ENCODE results near the gene TRAPPC11.

TRAPPC11 gene

DNA sequence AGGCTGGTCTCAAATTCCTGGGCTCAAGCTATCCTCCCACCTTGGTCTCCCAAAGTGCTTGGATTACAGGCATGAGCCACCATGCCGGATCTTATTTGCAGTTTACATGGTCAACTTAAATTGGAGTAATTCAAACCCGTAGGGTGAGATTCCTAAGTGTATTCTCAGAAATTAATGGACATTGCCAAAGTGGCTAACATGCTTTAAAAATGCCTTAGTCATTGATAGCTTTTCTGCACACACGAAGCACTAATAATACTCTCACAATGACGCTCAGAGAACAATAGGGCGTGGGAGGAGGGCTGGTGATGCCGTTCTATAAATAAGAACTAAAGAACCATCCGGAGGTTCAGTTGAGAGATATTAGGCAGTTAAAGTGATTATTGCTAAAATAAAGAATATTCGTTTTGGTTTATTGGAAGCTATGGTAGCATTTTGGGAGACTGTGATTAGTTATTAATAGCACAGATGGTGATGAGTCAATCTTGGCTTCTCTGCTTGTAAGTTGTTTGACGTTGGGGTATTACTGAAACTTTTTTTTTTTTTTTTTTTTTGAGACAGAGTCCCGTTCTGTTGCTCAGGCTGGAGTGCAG lies 79.1 kb downstream of the TRAPPC11 start:
- H3K4me3 ChIP-seq (ENCODE audit: low read depth, low read length) = no peak overlapping the region
- TF ChIP-seq CTCF (IDR thresholded peaks at IDR 0.05; ENCODE audit: low read depth, low read length) (no peak), POLR2A (IDR thresholded peaks at IDR 0.05; ENCODE audit: extremely low read depth, insufficient read length) (no peak), MYC (IDR thresholded peaks at IDR 0.05; ENCODE audit: low read depth, low read length) (no peak)
- TF ChIP-seq, protein P1, sequence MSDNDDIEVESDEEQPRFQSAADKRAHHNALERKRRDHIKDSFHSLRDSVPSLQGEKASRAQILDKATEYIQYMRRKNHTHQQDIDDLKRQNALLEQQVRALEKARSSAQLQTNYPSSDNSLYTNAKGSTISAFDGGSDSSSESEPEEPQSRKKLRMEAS (IDR thresholded peaks at IDR 0.05; ENCODE audit: low read depth, low read length) = no peak
- no peak for DNase-seq (ENCODE audit: low read depth)

GRCh38 chr4:183738961-183739360 lies 79.9 kb downstream of the TRAPPC11 start:
- no peak for DNase-seq (ENCODE audit: low read depth)
- no peak overlapping the region for H3K4me3 ChIP-seq (ENCODE audit: low read depth, low read length)
- TF ChIP-seq MYC (IDR thresholded peaks at IDR 0.05; ENCODE audit: low read depth, low read length) (no peak), POLR2A (IDR thresholded peaks at IDR 0.05; ENCODE audit: extremely low read depth, insufficient read length) (no peak), CTCF (IDR thresholded peaks at IDR 0.05; ENCODE audit: low read depth, low read length) (no peak)
- TF ChIP-seq, protein P1 (IDR thresholded peaks at IDR 0.05; ENCODE audit: low read depth, low read length) = no peak

- no peak overlapping the region for H3K4me3 ChIP-seq (ENCODE audit: low read depth, low read length)
- no peak for TF ChIP-seq MYC (IDR thresholded peaks at IDR 0.05; ENCODE audit: low read depth, low read length)
- TF ChIP-seq, protein P1 (IDR thresholded peaks at IDR 0.05; ENCODE audit: low read depth, low read length) = no peak
- TF ChIP-seq CTCF (IDR thresholded peaks at IDR 0.05; ENCODE audit: low read depth, low read length) = no peak
- no peak for TF ChIP-seq POLR2A (IDR thresholded peaks at IDR 0.05; ENCODE audit: extremely low read depth, insufficient read length)
- DNase-seq (ENCODE audit: low read depth) = no peak
Measured at GRCh38 chr4:183746305-183747229, 87.5 kb downstream of the TRAPPC11 start.

GRCh38 chr4:183747380-183747779 lies 88.3 kb downstream of the TRAPPC11 start:
- no peak overlapping the region for H3K4me3 ChIP-seq (ENCODE audit: low read depth, low read length)
- DNase-seq (ENCODE audit: low read depth) = no peak
- no peak for TF ChIP-seq POLR2A (IDR thresholded peaks at IDR 0.05; ENCODE audit: extremely low read depth, insufficient read length)
- TF ChIP-seq MYC (IDR thresholded peaks at IDR 0.05; ENCODE audit: low read depth, low read length) = no peak
- TF ChIP-seq, protein P1 (IDR thresholded peaks at IDR 0.05; ENCODE audit: low read depth, low read length) = no peak
- TF ChIP-seq CTCF (IDR thresholded peaks at IDR 0.05; ENCODE audit: low read depth, low read length) = no peak

- DNase-seq (ENCODE audit: low read depth) = no peak
- TF ChIP-seq CTCF (IDR thresholded peaks at IDR 0.05; ENCODE audit: low read depth, low read length) (no peak), POLR2A (IDR thresholded peaks at IDR 0.05; ENCODE audit: extremely low read depth, insufficient read length) (no peak), MYC (IDR thresholded peaks at IDR 0.05; ENCODE audit: low read depth, low read length) (no peak)
- TF ChIP-seq, protein P1 (IDR thresholded peaks at IDR 0.05; ENCODE audit: low read depth, low read length) = no peak
- no peak overlapping the region for H3K4me3 ChIP-seq (ENCODE audit: low read depth, low read length)
Measured at GRCh38 chr4:183747931-183748670, 89.0 kb downstream of the TRAPPC11 start.
